ENCODE measurements around the gene BAIAP2L1.

DNA sequence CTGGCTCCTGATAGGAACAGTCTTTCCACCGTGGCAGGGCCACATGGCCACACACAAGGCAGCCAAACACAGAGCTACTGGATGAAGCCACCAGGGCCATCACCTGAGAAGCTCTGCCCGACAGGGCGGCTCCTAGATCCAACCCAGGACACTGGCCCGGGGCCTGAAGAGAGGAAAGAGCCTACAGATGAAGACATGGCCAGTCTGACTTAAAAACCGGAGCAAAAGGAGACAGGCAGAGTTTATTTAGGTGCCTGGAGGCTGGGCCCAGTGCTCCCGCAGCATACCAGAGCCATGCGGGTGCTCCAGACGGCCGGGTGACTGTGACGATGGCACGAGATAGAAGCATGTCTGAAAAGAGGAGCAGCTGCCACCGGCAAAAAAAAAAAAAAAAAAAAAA is 152.7 kb downstream of the BAIAP2L1 start:
- TF ChIP-seq, protein P1, sequence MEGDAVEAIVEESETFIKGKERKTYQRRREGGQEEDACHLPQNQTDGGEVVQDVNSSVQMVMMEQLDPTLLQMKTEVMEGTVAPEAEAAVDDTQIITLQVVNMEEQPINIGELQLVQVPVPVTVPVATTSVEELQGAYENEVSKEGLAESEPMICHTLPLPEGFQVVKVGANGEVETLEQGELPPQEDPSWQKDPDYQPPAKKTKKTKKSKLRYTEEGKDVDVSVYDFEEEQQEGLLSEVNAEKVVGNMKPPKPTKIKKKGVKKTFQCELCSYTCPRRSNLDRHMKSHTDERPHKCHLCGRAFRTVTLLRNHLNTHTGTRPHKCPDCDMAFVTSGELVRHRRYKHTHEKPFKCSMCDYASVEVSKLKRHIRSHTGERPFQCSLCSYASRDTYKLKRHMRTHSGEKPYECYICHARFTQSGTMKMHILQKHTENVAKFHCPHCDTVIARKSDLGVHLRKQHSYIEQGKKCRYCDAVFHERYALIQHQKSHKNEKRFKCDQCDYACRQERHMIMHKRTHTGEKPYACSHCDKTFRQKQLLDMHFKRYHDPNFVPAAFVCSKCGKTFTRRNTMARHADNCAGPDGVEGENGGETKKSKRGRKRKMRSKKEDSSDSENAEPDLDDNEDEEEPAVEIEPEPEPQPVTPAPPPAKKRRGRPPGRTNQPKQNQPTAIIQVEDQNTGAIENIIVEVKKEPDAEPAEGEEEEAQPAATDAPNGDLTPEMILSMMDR (IDR thresholded peaks at IDR 0.05), result no peak
- TF ChIP-seq POLR2AphosphoS5 (IDR thresholded peaks at IDR 0.05), result no peak
